Measurements from ENCODE around the gene CRYBA4. TPM values are rescaled to one million over a fixed set of nuclear protein-coding genes. Genes with fewer than 3 reads are reported as not detected.

The CRYBA4 gene
- total and polyA plus RNA-seq, 2 of the 13 experiments (the other 11 are each of a cell fraction or from before 2014, with no cell fraction given) = not detected

DNA sequence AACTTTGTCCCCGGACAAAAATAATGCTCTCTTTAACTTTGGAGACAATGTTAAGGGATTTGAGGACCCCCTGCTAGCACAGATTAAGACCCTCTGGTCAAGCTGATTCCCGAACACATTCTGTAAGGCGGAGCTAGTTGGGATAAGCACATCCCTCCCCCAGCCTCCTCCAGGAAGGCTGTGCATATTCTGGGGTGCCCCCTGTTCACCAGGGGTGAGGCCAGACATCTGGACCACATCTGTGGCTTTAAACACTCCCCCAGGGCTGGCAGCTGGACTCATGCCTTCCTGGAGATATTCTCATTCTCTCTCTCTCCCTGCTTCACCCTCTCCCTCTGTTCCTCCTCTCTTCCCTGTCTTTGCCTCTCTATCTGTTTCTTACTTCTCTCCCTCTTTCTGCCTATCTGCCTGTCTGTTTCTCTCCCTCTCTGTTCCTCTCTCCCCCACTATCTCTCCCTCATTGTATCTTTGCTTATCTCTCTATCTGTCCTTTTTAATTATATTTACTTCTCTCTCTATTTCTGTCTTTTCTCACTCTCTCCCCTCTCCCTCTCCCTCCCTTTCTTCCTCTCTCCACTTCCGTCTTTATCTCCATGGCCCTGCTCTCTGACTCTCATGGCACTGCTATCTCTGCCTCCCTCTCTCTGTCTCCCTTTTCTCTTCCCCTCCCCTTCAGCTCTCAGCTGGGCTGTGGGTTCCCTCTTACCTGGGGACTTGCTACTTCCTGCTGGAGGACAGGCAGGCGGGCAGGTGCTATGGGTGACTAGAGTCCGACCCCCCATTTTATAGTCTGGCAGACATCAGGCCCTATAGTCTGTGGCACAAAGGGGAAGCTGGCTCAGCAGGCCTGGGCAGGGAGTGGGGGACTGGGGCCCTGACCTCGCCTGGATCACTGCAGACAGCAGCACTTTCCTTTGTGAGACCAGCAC is 4.2 kb upstream of the CRYBA4 start, which contains the start of gene CRYBB1 (continued):
- TF ChIP-seq ZBTB7A (CRISPR knock-in tag; IDR thresholded peaks at IDR 0.05) (no peak), GATA4 (IDR thresholded peaks at IDR 0.05; ENCODE audit: borderline replicate concordance, low read depth) (no peak), ZNF550 (CRISPR knock-in tag; IDR thresholded peaks at IDR 0.05; ENCODE audit: borderline replicate concordance) (no peak)
- TF ChIP-seq, protein P1, sequence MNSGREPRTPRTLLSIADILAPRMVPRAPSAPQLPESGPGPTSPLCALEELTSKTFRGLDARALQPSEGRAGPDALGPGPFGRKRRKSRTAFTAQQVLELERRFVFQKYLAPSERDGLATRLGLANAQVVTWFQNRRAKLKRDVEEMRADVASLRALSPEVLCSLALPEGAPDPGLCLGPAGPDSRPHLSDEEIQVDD (CRISPR knock-in tag; IDR thresholded peaks at IDR 0.05; ENCODE audit: borderline replicate concordance) = no peak

DNA sequence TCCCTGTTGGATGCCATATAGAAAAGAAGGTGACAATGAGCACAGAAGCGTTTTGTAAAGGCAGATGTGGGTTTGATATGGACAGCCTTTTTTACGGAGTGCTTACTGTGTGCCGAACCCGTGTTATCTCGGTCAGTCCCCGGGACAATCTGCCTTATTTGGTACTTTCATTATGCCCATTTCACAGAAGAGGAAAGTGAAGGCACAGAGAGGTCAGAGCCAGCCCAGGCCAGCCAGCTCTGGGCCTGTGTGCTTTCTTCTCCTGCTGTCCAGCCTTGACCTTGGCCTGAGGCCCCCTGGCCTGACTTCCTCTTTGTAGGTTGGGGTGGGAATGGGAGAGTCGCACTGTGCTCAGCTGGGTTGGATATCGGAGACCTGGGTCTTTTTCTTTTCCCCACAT is 3.3 kb upstream of the CRYBA4 start:
- 22% methylated on average over 8 of the region's 8 CpGs for WGBS (ENCODE audit: low lambda C conversion rate)
- H3K4me2 ChIP-seq (ENCODE audit: low read depth, low read length) = no peak overlapping the region
- CTCF ChIA-PET (ENCODE audit: low intra/inter-chr PET ratio, low total read pairs) = no interaction called here

More for the DNA sequence above, 3.3 kb upstream of the CRYBA4 start:
- Histone ChIP-seq H3K36me3 (replicated peaks in 1 of 2; ENCODE audit: control insufficient read depth in 1 of 2, insufficient read depth in 2 of 2, low read length in 2 of 2) (no peaks in the 10 kb centered on the region), H3K9me3 (ENCODE audit: low read length) (no peaks in the 10 kb centered on the region), H3K4me1 (ENCODE audit: insufficient read depth, low read length) (no peaks in the 10 kb centered on the region), H3K79me2 (ENCODE audit: insufficient read depth, low read length) (no peaks in the 10 kb centered on the region), H3K4me3 (replicated peaks in 1 of 3; ENCODE audit: insufficient read depth in 1 of 3, low read depth in 2 of 3, low read length in 3 of 3) (no peak overlapping the region), H3K27me3 (ENCODE audit: control insufficient read depth in 1 of 2, insufficient read depth in 2 of 2, low read length in 2 of 2) (peaks cover 2 to 21% of the 10 kb centered on the region in 2 experiments; a peak in 2 of 5 replicates), H3K27ac (ENCODE audit: extremely low read length, insufficient read depth, low read length) (no peak overlapping the region), H4K20me1 (ENCODE audit: insufficient read depth, low read length) (no peaks in the 10 kb centered on the region), H2AFZ (ENCODE audit: low read length) (no peak overlapping the region), H3K9ac (ENCODE audit: insufficient read depth, low read depth, low read length) (no peak overlapping the region)
- no TSS peak for BruUV-seq (replicated peaks)
- intact Hi-C loops (cut with micrococcal nuclease; ENCODE audit: unreplicated experiment) (no loop called here), in situ Hi-C loops (cut with HindIII; ENCODE audit: extremely low pct_ligation_motif_present, low pct_unique_long_range_greater_than_20kb) (no loop called here)
- POLR2A ChIA-PET = no interaction called here
- FAIRE-seq (no peak), DNase-seq (ENCODE audit: low spot score) (no peak), ATAC-seq (no peak)
- no peak for TF ChIP-seq ZNF772 (CRISPR knock-in tag; IDR thresholded peaks at IDR 0.05)
- TF ChIP-seq ZNF629 (CRISPR knock-in tag; conservative IDR thresholded peaks at IDR 0.05) = peak; percentile 83
